Stimulated activated CD4-positive, alpha-beta T cell treated with anti-CD3 and anti-CD28 coated beads, Interleukin-1b, Interleukin-23, amount 100 ng/mL, for 24 hours (primary cell): ENCODE results near the gene VOPP1.

Experiments used
- DNase-seq, 4 experiments: peaks; one replicate each; pipeline ENCODE4 v3.0.0-alpha.2; 2020; ENCODE audit warnings: low read depth in 4 of 4, low spot score in 1 of 4

The VOPP1 gene

GRCh38 chr7:55533050-55533728 is 39.1 kb downstream of the VOPP1 start:
- peak in 2 of 4 experiments; percentile 41 to 51 for DNase-seq

GRCh38 chr7:55532150-55532917 is 40.0 kb downstream of the VOPP1 start:
- DNase-seq = no peak

GRCh38 chr7:55531536-55531935 is 40.8 kb downstream of the VOPP1 start:
- no peak for DNase-seq

- no peak for DNase-seq
Measured at GRCh38 chr7:55527307-55527706, 45.0 kb downstream of the VOPP1 start.

- DNase-seq = no peak
Measured at GRCh38 chr7:55526770-55527169, 45.5 kb downstream of the VOPP1 start.

GRCh38 chr7:55526329-55526728 is 46.0 kb downstream of the VOPP1 start:
- no peak for DNase-seq

GRCh38 chr7:55524558-55525310 is 47.6 kb downstream of the VOPP1 start:
- no peak for DNase-seq

- DNase-seq = no peak
Measured at GRCh38 chr7:55523366-55523765, 48.9 kb downstream of the VOPP1 start.

- no peak for DNase-seq
Measured at GRCh38 chr7:55521917-55522902, 50.1 kb downstream of the VOPP1 start.

GRCh38 chr7:55521512-55521911 is 50.8 kb downstream of the VOPP1 start:
- DNase-seq = no peak

GRCh38 chr7:55520426-55521140 is 51.7 kb downstream of the VOPP1 start:
- DNase-seq = no peak

GRCh38 chr7:55518836-55519235 is 53.5 kb downstream of the VOPP1 start:
- no peak for DNase-seq

- no peak for DNase-seq
Measured at GRCh38 chr7:55517936-55518689, 54.2 kb downstream of the VOPP1 start.

- peak in 2 of 4 experiments; percentile 40 to 55 for DNase-seq
Measured at GRCh38 chr7:55517191-55517633, 55.1 kb downstream of the VOPP1 start.

GRCh38 chr7:55516409-55516808 is 55.9 kb downstream of the VOPP1 start:
- no peak for DNase-seq

- DNase-seq = no peak
Measured at GRCh38 chr7:55515569-55516279, 56.6 kb downstream of the VOPP1 start.

GRCh38 chr7:55514546-55515265 is 57.6 kb downstream of the VOPP1 start:
- no peak for DNase-seq

- no peak for DNase-seq
Measured at GRCh38 chr7:55513868-55514267, 58.4 kb downstream of the VOPP1 start.
